ENCODE results near the gene KRTAP10-1. TPM values are rescaled to one million over a fixed set of nuclear protein-coding genes. Genes with fewer than 3 reads are reported as not detected.

The KRTAP10-1 gene
- total and polyA plus RNA-seq, 2 of the 13 experiments (the other 11 are each of a cell fraction or from before 2014, with no cell fraction given), result not detected

GRCh38 chr21:44549525-44550211 is 9.7 kb upstream of the KRTAP10-1 start:
- no peak overlapping the region for H3K4me2 ChIP-seq (ENCODE audit: low read depth, low read length)
- H3K4me3 ChIP-seq (replicated peaks in 1 of 3; ENCODE audit: insufficient read depth in 1 of 3, low read depth in 2 of 3, low read length in 3 of 3), result no peak overlapping the region
- no peak for ATAC-seq
- intact Hi-C loops (cut with micrococcal nuclease; ENCODE audit: unreplicated experiment) (no loop called here), in situ Hi-C loops (cut with HindIII; ENCODE audit: extremely low pct_ligation_motif_present, low pct_unique_long_range_greater_than_20kb) (no loop called here)
- peaks cover 0 to 3% of the 10 kb centered on the region in 2 experiments; a peak in 2 of 5 replicates for H3K27me3 ChIP-seq (ENCODE audit: control insufficient read depth in 1 of 2, insufficient read depth in 2 of 2, low read length in 2 of 2)
- no peaks in the 10 kb centered on the region for H3K36me3 ChIP-seq (replicated peaks in 1 of 2; ENCODE audit: control insufficient read depth in 1 of 2, insufficient read depth in 2 of 2, low read length in 2 of 2)
- H3K9me3 ChIP-seq (ENCODE audit: low read length), result no peaks in the 10 kb centered on the region
- ChIA-PET CTCF (ENCODE audit: low intra/inter-chr PET ratio, low total read pairs) (no interaction called here), POLR2A (no interaction called here)
- H4K20me1 ChIP-seq (ENCODE audit: insufficient read depth, low read length), result no peaks in the 10 kb centered on the region
- WGBS (ENCODE audit: low lambda C conversion rate), result 80% methylated on average over 21 of the region's 25 CpGs
- H3K9ac ChIP-seq (ENCODE audit: insufficient read depth, low read depth, low read length), result no peak overlapping the region
- FAIRE-seq, result no peak
- H3K27ac ChIP-seq (ENCODE audit: extremely low read length, insufficient read depth, low read length), result no peak overlapping the region
- H3K4me1 ChIP-seq (ENCODE audit: insufficient read depth, low read length), result no peaks in the 10 kb centered on the region; the same call in 1 of the 2 replicates
- no peak for DNase-seq (ENCODE audit: low spot score)
- no TSS peak for BruUV-seq (replicated peaks)
- no peaks in the 10 kb centered on the region for H3K79me2 ChIP-seq (ENCODE audit: insufficient read depth, low read length)
- TF ChIP-seq ZSCAN25 (CRISPR knock-in tag; IDR thresholded peaks at IDR 0.05) (no peak), ZNF768 (CRISPR knock-in tag; IDR thresholded peaks at IDR 0.05) (peak; percentile 89)
- no peak overlapping the region for H2AFZ ChIP-seq (ENCODE audit: low read length)

DNA sequence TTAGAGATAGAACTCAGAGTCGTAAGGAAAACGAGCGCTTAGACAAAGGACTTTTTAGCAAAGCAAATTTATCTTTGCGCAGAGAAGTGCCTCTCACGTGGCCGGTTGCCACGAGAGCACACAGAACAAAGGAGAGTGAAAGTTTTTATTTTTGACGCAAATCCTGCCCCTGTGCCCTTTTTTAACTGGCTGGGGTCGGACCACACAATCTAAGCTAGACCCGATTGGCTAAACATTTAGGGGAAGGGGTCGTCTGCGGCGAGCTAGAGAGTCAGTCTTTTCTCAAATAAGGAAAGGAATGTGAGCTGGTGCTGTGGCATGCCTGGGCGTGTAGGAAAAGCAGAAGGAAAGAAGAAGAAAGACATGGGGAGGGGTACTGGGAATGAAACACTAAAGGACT is 8.9 kb upstream of the KRTAP10-1 start:
- in situ Hi-C loops (cut with HindIII; ENCODE audit: extremely low pct_ligation_motif_present, low pct_unique_long_range_greater_than_20kb) (no loop called here), intact Hi-C loops (cut with micrococcal nuclease; ENCODE audit: unreplicated experiment) (no loop called here)
- Histone ChIP-seq H3K36me3 (replicated peaks in 1 of 2; ENCODE audit: control insufficient read depth in 1 of 2, insufficient read depth in 2 of 2, low read length in 2 of 2) (no peaks in the 10 kb centered on the region), H3K4me3 (replicated peaks in 1 of 3; ENCODE audit: insufficient read depth in 1 of 3, low read depth in 2 of 3, low read length in 3 of 3) (no peak overlapping the region), H3K9ac (ENCODE audit: insufficient read depth, low read depth, low read length) (no peak overlapping the region), H3K9me3 (ENCODE audit: low read length) (no peaks in the 10 kb centered on the region), H3K79me2 (ENCODE audit: insufficient read depth, low read length) (no peaks in the 10 kb centered on the region), H3K4me1 (ENCODE audit: insufficient read depth, low read length) (no peaks in the 10 kb centered on the region; the same call in 1 of the 2 replicates), H3K27ac (ENCODE audit: extremely low read length, insufficient read depth, low read length) (no peak overlapping the region), H2AFZ (ENCODE audit: low read length) (no peak overlapping the region), H3K27me3 (ENCODE audit: control insufficient read depth in 1 of 2, insufficient read depth in 2 of 2, low read length in 2 of 2) (no peaks in the 10 kb centered on the region), H4K20me1 (ENCODE audit: insufficient read depth, low read length) (no peaks in the 10 kb centered on the region), H3K4me2 (ENCODE audit: low read depth, low read length) (no peak overlapping the region)
- WGBS (ENCODE audit: low lambda C conversion rate), result 63% methylated on average over 14 of the region's 14 CpGs
- no peak for DNase-seq (ENCODE audit: low spot score)
- ChIA-PET CTCF (ENCODE audit: low intra/inter-chr PET ratio, low total read pairs) (no interaction called here), POLR2A (no interaction called here)
- no peak for ATAC-seq
- no TSS peak for BruUV-seq (replicated peaks)
- TF ChIP-seq TCF7 (IDR thresholded peaks at IDR 0.05; ENCODE audit: low read depth) (no peak), ZNF605 (CRISPR knock-in tag; IDR thresholded peaks at IDR 0.05) (no peak), ZBTB43 (CRISPR knock-in tag; conservative IDR thresholded peaks at IDR 0.05) (no peak), BRCA1 (CRISPR knock-in tag; IDR thresholded peaks at IDR 0.05) (no peak), ZKSCAN8 (CRISPR knock-in tag; IDR thresholded peaks at IDR 0.05; ENCODE audit: borderline replicate concordance) (no peak), GMEB2 (CRISPR knock-in tag; IDR thresholded peaks at IDR 0.05; ENCODE audit: low read depth) (no peak), SNAI1 (CRISPR knock-in tag; IDR thresholded peaks at IDR 0.05; ENCODE audit: borderline replicate concordance) (no peak), ZBTB7A (CRISPR knock-in tag; IDR thresholded peaks at IDR 0.05) (no peak), DRAP1 (CRISPR knock-in tag; IDR thresholded peaks at IDR 0.05) (no peak)
- FAIRE-seq, result no peak

All from HepG2 (cell line).